ENCODE measurements around the gene MPHOSPH8. TPM values are rescaled to one million over a fixed set of nuclear protein-coding genes. Genes with fewer than 3 reads are reported as not detected.
"Not testable (repeated sequence)": the region's sequence is repeated elsewhere in the genome, so short reads cannot be mapped to it uniquely, and the experiment has no call there.

Gene MPHOSPH8
- total RNA-seq, 2 experiments from 2014 or later = 20.6 to 21.5 TPM

- intact Hi-C loops (cut with micrococcal nuclease) = no loop called here
- Mint-ChIP-seq H3K36me3 (ENCODE audit: low read depth) (peaks cover 21% of the 10 kb centered on the region), H3K27ac (no peak overlapping the region), H3K4me3 (no peak overlapping the region), H3K4me1 (ENCODE audit: low read depth) (peaks cover 17% of the 10 kb centered on the region), H3K27me3 (ENCODE audit: low read depth) (no peaks in the 10 kb centered on the region), H3K9me3 (no peaks in the 10 kb centered on the region)
- DNase-seq = no peak
- CTCF ChIA-PET = no interaction called here
Observed at GRCh38 chr13:19695829-19696228, 62.4 kb downstream of the MPHOSPH8 start.

GRCh38 chr13:19700963-19701362 is 67.5 kb downstream of the MPHOSPH8 start:
- H3K27ac Mint-ChIP-seq; H3K4me3 Mint-ChIP-seq; CTCF ChIA-PET; H3K27me3 Mint-ChIP-seq (ENCODE audit: low read depth); intact Hi-C loops (cut with micrococcal nuclease); H3K9me3 Mint-ChIP-seq; DNase-seq: not testable (repeated sequence)
- Mint-ChIP-seq H3K4me1 (ENCODE audit: low read depth) (peaks cover 13% of the 10 kb centered on the region), H3K36me3 (ENCODE audit: low read depth) (peaks cover 10% of the 10 kb centered on the region)

GRCh38 chr13:19701619-19702018 is 68.2 kb downstream of the MPHOSPH8 start:
- H3K9me3 Mint-ChIP-seq; intact Hi-C loops (cut with micrococcal nuclease); DNase-seq; H3K4me3 Mint-ChIP-seq; CTCF ChIA-PET; H3K27ac Mint-ChIP-seq; H3K27me3 Mint-ChIP-seq (ENCODE audit: low read depth): not testable (repeated sequence)
- Mint-ChIP-seq H3K4me1 (ENCODE audit: low read depth) (peaks cover 13% of the 10 kb centered on the region), H3K36me3 (ENCODE audit: low read depth) (peaks cover 10% of the 10 kb centered on the region)

GRCh38 chr13:19704256-19704655 is 70.8 kb downstream of the MPHOSPH8 start:
- CTCF ChIA-PET; intact Hi-C loops (cut with micrococcal nuclease); DNase-seq; H3K4me1 Mint-ChIP-seq (ENCODE audit: low read depth); H3K27me3 Mint-ChIP-seq (ENCODE audit: low read depth); H3K27ac Mint-ChIP-seq; H3K4me3 Mint-ChIP-seq; H3K9me3 Mint-ChIP-seq; H3K36me3 Mint-ChIP-seq (ENCODE audit: low read depth): not testable (repeated sequence)

GRCh38 chr13:19709039-19709438 is 75.6 kb downstream of the MPHOSPH8 start:
- H3K4me1 Mint-ChIP-seq (ENCODE audit: low read depth) = peaks cover 16% of the 10 kb centered on the region
- CTCF ChIA-PET = interaction anchor here (0.7 kb wide), 1 partner anchor 43 kb away, joined by 3 read pairs; no protein-coding TSS in a partner anchor

GRCh38 chr13:19709782-19710181 is 76.3 kb downstream of the MPHOSPH8 start:
- Mint-ChIP-seq H3K36me3 (ENCODE audit: low read depth) (peaks cover 15% of the 10 kb centered on the region), H3K4me1 (ENCODE audit: low read depth) (peaks cover 20% of the 10 kb centered on the region)
- H3K27me3 Mint-ChIP-seq (ENCODE audit: low read depth); CTCF ChIA-PET; H3K27ac Mint-ChIP-seq; DNase-seq; H3K4me3 Mint-ChIP-seq; H3K9me3 Mint-ChIP-seq: not testable (repeated sequence)
- intact Hi-C loops (cut with micrococcal nuclease) = loop anchor here (5.0 kb wide), 1 partner anchor 77 kb away; the partner anchor contains the start of gene MPHOSPH8

More at GRCh38 chr13:19709039-19709438, 75.6 kb downstream of the MPHOSPH8 start:
- H3K4me3 Mint-ChIP-seq; H3K9me3 Mint-ChIP-seq; H3K27me3 Mint-ChIP-seq (ENCODE audit: low read depth); intact Hi-C loops (cut with micrococcal nuclease); DNase-seq; H3K27ac Mint-ChIP-seq: not testable (repeated sequence)
- peaks cover 11% of the 10 kb centered on the region for H3K36me3 Mint-ChIP-seq (ENCODE audit: low read depth)

GRCh38 chr13:19713186-19713965 is 79.9 kb downstream of the MPHOSPH8 start:
- intact Hi-C loops (cut with micrococcal nuclease) = loop anchor here (5.0 kb wide), 1 partner anchor 81 kb away; the partner anchor contains the start of gene MPHOSPH8
- CTCF ChIA-PET = interaction anchor here (0.6 kb wide), 1 partner anchor 153 kb away, joined by 3 read pairs; no protein-coding TSS in a partner anchor
- H3K27me3 Mint-ChIP-seq (ENCODE audit: low read depth) = no peaks in the 10 kb centered on the region
- H3K9me3 Mint-ChIP-seq = no peaks in the 10 kb centered on the region
- H3K27ac Mint-ChIP-seq = no peak overlapping the region
- peaks cover 21% of the 10 kb centered on the region for H3K4me1 Mint-ChIP-seq (ENCODE audit: low read depth)
- peak; percentile 32 for DNase-seq
- peaks cover 20% of the 10 kb centered on the region for H3K36me3 Mint-ChIP-seq (ENCODE audit: low read depth)
- H3K4me3 Mint-ChIP-seq = no peak overlapping the region

GRCh38 chr13:19720039-19720438 is 86.6 kb downstream of the MPHOSPH8 start:
- Mint-ChIP-seq H3K9me3 (no peaks in the 10 kb centered on the region), H3K4me1 (ENCODE audit: low read depth) (peaks cover 7% of the 10 kb centered on the region), H3K36me3 (ENCODE audit: low read depth) (peaks cover 15% of the 10 kb centered on the region), H3K27me3 (ENCODE audit: low read depth) (no peaks in the 10 kb centered on the region), H3K4me3 (no peak overlapping the region), H3K27ac (no peak overlapping the region)
- DNase-seq = no peak
- CTCF ChIA-PET = no interaction called here
- intact Hi-C loops (cut with micrococcal nuclease) = no loop called here

Other genes with a start within 250 kb of the MPHOSPH8 start
- not detected for gene TPTE2, start 72.1 kb upstream of the MPHOSPH8 start, total RNA-seq
- 10 to 100 TPM; 46.5 to 48.2 TPM for gene PSPC1, start 149.3 kb downstream of the MPHOSPH8 start, total RNA-seq
- gene ZMYM5, start 230.0 kb downstream of the MPHOSPH8 start, total RNA-seq = 1 to 10 TPM; 8.1 to 8.5 TPM